GM19099 (cell line): ENCODE data around the gene MCM7.
A peak's percentile ranks its signal among the peaks of the same experiment; 100 is the strongest.

Source experiments
- POLR2A ChIP-seq: IDR thresholded peaks from 3 replicates; pipeline ENCODE4 v1.6.1; 2011; ENCODE audit warnings: low read depth; ENCODE audit not compliant: insufficient read length; ENCODE audit errors: extremely low read depth

Gene MCM7

DNA sequence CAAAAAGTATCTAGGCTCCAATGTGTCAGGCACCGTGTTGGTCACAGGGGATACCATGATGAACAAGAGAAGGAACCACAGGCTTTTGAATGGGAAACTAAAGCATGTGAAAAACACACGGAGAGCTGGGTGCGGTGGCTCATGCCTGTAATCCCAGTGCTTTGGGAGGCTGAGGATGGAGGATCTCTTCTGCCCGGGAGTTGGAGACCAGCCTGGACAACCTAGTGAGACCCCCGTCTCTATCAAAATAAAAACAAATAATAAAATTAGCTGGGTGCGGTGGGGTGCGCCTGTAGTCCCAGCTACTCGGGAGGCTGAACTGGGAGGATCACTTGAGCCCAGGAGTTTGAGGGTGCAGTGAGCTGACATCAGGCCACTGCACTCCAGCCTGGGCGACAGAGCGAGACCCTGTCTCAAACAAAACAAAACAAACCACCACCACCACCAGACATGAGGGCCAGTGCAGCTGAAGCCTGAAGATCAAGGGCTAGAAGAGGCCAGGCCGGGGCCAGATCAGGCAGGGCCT lies 13.0 kb downstream of the MCM7 start:
- TF ChIP-seq POLR2A = no peak

DNA sequence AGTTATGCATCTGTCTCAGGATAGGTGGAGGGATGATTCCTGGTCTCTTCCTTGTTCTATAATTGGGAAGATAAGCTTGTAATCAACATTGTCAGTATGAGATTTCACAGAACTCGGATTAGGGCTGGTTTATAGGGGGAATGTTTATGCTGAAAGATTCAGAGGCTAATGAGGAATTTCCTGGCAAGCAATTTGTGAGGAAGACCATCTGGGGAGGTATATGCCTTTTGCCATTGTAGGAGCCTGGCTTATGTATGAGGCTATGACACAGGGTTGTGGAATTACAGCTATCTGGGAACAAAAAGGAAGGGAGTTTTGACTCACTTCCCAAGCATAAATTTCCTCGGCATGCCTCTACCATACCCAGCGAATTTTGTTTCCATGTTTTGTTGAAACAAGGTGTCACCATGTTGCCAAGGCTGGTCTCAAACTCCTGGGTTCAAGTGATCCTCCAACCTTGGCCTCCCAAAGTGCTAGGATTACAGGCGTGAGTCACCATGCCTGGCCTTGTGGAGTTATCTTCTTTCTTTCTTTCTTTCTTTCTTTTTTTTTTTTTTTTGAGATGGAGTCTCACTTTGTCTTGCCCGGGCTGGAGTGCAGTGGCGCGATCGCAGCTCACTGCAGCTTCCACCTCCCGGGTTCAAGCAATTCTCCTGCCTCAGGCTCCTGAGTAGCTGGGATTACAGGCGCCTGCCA lies 14.0 kb downstream of the MCM7 start:
- TF ChIP-seq POLR2A = no peak

DNA sequence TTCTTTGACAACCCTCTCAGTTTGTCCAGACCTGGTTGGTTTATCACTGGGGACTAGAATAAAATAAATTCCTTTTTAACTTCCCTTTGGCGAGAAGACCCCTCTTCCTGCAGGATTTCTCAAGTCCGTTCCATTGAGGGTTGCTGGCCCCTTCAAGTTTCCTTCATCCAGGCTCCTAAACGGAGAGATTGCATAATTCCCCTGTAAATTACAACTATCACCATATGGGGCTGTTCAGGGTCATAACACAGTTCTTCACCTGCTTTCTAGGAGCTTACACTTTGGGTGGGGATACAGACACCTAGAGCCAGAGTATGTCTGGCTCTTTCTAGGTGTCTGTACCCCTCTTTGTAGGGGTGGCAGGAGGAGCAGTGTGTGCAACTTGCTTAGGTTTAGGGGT lies 15.7 kb downstream of the MCM7 start:
- TF ChIP-seq POLR2A = no peak

DNA sequence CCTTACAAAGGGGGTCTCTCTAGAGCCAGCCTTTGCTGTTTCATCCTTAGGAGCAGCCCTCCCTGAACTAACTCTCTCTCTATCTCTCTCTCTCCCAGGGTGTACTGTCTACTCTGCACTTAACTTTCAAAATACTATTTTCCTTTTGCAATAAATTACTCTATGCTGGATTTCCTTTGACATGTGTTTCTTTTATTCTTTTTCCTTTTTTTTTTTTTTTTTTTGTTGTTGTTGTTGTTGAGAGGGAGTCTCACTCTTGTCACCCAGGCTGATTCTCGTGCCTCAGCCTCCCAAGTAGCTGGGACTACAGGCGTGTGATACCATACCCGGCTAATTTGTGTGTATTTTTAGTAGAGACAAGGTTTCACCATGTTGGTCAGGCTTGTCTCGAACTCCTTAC lies 18.2 kb downstream of the MCM7 start:
- TF ChIP-seq POLR2A = no peak

DNA sequence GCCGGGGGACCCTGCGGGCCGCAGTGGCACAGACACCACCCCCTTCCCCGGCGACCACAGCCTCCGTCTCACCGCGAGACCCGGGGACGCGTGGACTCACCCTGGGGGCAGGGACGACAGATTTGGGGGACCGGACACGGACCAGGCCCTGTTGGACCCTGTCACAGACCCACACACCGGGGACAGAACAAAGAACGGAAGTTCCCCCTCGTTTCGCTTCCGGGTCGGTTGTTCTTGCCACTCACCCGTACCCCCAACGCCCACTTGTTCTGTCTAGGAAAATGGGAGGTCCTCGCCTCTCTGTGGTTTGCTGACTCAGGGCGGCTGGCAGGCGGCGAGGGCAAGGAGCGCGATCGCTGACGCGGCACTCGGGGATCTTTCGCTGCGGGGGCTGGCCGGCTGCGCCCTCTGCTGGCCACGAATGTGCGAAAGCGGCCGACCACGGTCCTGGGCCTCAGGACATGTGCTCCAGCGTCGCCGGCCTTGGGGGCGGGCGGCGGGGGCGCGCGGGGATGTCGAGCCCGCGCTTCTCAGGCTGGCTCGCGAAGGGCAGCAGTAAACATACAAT lies 19.6 kb downstream of the MCM7 start, which contains the start of gene ZNF3:
Gene ZNF3, minus strand, starts transcription at position 189 of the 568 bp plus-strand sequence. CDS start 4,366 bp downstream, outside the sequence.
- peak; percentile 92 for TF ChIP-seq POLR2A

DNA sequence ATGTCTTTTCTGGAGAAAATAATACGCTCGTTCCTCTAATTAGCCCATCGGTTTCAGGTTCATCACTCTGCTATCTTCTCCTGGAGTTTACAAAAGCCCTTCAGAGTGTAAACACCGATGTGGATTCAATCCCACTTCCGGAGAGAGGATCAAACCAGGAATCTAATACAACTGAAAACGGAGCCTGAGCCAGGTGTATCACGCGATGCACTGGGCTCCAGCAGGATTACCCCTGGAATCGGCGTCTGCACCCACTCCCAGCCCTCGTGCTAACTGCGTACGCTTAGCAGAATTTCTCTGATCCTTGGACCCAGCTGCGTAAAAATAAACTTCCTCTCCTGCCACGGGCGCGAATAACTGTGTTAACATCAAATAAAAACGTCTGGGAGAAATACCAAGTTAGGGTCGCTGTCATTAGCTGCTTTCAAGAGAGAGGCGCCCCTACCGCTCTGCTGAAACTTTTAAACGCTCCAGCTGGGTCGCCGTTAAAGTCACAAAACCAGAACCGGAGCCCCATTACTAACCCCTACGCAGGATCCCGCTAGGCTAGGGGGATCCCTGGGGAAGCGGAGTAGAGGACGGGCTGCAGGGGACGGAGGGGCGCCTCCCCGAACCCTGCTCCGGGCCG lies 20.2 kb downstream of the MCM7 start:
- no peak for TF ChIP-seq POLR2A

DNA sequence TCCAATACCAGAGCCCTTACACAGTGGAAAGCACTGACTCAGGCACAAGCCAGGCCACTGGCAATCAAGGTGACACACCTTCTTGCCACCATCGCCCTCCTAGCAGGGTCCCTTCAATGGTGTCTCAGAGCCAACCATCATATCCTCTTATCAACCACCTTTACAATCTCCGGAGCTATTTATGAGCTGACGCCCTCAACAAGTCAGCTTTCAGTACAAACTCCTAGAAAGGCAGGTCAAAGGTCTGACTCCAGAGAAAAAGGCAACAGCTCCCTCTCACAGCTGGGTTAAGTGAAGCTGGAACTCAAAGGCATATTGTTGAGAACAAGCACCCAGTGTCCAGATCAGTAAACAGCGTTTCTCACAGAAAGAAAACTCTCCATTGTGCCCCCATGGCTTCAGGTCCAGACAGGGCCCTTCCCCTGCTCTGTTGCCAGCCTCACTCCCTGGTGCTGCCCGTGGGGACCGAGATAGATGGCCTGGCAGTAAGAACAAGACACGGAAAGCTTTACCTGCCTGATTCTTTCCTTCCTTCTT lies 22.1 kb downstream of the MCM7 start:
- TF ChIP-seq POLR2A = no peak

DNA sequence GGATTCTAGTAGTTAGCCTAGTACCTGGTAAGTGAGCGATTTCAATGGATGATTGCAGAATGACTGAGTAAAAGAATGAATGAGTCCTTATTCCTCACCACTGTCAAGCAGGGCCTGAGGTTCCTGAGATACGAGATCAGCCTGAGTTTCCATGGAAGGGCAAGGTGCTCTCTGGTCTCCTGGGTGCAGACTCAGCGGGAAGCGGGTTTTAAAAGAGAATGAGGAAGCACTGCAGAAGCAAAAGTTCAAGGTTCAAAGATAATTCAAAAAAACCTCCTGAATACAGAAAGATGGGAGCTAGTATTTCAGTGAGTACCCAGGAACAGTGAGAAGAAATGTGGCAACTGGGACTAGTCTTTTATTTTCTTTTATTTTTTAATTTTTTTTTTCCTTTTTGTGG lies 24.0 kb downstream of the MCM7 start:
- TF ChIP-seq POLR2A = no peak

DNA sequence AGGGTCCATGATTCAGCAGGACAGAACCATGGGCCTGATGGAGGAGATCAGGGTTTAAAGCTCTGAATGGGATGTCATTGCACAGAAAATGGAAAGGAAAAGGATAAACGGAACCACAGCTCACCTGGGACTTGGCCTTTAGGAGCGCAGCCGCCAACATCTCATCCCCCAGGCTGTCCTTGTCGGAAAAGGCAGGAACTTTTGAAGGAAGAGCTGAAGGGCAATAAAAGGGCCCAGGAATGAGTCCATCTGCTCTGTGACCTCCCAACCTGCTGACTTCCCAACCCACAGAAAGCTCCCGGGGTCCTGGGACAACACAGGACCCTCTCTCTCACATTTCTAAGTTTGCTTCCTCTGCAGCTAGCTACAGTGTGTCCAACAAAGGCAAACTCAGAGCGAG lies 25.8 kb downstream of the MCM7 start:
- TF ChIP-seq POLR2A = no peak

DNA sequence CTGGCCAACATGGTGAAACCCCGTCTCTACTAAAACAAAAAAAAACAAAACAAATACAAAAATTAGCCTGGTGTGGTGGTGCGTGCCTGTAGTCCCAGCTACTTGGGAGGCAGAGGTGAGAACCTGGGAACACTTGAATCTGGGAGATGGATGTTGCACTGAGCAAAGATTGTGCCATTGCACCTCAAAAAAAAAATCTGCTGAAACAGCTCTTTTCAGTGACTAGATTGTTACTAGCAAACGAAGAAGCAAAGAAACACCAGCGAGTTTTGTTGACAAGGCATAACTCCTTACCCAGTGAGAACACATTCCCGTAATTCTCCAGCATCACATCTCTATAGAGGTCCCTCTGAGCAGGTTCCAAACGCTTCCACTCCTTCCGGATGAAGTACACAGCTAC lies 26.4 kb downstream of the MCM7 start:
- TF ChIP-seq POLR2A = no peak

DNA sequence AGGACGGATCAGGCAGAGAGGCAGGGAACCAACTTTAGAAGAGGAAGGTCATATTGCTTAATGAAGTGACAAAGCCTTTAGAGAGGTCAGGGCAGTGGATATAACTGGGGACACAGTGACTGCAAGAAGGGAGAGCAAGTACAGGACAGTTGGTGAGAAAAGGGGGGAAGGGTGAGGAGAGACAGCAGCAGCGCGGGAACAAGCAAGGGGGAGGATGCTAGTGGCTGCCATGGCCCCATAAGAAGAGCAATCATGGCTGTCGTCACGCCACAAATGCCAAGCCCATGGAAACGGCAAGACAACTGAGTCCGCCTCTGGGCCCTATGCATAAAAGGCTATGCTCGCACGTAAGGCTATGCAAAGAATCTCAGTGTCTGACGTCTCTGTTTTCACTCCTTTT lies 28.7 kb downstream of the MCM7 start:
- TF ChIP-seq POLR2A = no peak

DNA sequence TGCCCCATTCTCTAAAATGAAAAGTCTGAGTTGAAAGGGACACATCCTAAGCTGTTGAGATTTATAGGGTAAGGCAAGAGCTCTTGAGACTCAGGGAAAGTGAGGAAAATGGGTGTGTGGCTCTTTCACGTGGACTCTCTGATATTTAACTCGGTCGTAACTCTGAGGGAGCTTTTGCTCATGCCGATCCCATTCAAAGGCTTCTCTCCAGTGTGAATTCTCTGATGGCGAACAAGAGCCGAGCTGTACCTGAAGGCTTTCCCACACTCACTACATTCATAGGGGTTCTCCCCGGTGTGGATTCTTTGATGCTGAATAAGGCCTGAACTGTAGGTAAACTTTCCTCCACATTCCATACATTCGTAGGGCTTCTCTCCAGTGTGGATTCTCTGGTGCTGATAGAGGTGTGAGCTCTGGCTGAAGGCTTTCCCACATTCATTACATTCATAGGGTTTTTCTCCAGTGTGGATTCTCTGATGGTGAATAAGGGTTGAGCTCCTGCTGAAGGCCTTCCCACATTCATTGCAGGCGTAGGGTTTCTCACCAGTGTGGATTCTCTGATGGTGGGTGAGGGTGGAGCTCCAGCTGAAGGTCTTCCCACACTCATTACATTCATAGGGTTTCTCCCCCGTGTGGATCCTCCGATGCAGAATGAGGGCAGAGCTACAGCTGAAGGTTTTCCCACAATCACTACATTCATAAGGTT lies 30.0 kb downstream of the MCM7 start:
- TF ChIP-seq POLR2A = no peak

DNA sequence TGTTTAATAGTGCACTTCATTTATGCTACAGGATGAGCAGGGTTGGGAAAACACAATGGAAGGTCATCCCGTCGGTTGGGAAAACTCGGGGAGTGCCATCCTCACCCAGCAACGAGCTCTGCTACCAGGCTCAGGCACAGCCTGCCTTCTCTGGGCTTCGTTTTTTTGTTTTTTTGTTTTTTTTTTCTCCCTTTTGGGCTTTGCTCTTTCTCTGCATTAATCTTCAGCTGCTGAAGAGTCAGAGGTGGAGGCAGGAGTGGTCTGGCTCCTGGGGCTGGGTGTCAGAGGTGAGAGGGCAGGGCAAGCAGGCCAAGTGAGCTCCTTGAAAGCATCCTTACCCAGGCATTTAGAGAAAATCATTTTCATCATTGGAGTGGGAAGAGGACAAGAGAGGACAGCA lies 31.2 kb downstream of the MCM7 start:
- no peak for TF ChIP-seq POLR2A

DNA sequence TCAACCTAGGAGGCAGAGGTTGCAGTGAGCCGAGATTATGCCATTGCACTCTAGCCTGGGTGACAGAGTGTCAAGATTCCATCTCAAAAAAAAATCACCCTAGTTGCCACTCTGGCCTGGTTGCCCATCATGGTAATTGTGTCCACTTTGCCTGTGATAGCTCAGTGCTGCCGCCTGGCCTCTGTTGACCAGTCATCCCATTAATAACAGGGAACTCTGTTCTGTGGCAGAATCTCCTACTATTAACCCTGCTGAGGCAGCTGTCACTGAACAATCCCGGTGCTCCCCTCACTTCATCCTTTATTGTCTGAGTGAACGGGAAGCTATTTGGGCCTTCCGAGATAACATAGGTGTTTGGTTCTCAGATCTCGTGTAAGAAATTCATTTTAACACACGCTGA lies 34.2 kb downstream of the MCM7 start:
- no peak for TF ChIP-seq POLR2A
